Panc1 (cell line): ENCODE results near the gene DCTD.

Experiments used
- POLR2AphosphoS5 ChIP-seq: IDR thresholded peaks from 2 replicates; pipeline ENCODE4 v1.6.1; 2012; ENCODE audit warnings: mild to moderate bottlenecking, low read depth, low read length, moderate library complexity
- SIN3A ChIP-seq: IDR thresholded peaks from 2 replicates; pipeline ENCODE4 v1.6.1; 2012; ENCODE audit warnings: low read depth, mild to moderate bottlenecking, low read length, moderate library complexity, borderline replicate concordance; ENCODE audit not compliant: insufficient read depth
- TCF7L2 ChIP-seq: IDR thresholded peaks from 2 replicates; pipeline ENCODE4 v1.6.1; 2011; ENCODE audit warnings: mild to moderate bottlenecking, low read depth, low read length, inconsistent platforms
- TF ChIP-seq, protein P1 (sequence below): fragments of 450-650 bp; IDR thresholded peaks from 2 replicates; pipeline ENCODE4 v1.5.1; 2017; ENCODE audit warnings: mild to moderate bottlenecking
- TF ChIP-seq, protein P2 (sequence below), 2 experiments: IDR thresholded peaks; 2 replicates each; pipeline ENCODE4 v1.6.1; 2011 to 2012; ENCODE audit warnings: low read depth in 2 of 2, control low read depth in 1 of 2, low read length in 1 of 2, mild to moderate bottlenecking in 1 of 2, moderate library complexity in 1 of 2; ENCODE audit not compliant: insufficient read depth in 1 of 2

DNA sequence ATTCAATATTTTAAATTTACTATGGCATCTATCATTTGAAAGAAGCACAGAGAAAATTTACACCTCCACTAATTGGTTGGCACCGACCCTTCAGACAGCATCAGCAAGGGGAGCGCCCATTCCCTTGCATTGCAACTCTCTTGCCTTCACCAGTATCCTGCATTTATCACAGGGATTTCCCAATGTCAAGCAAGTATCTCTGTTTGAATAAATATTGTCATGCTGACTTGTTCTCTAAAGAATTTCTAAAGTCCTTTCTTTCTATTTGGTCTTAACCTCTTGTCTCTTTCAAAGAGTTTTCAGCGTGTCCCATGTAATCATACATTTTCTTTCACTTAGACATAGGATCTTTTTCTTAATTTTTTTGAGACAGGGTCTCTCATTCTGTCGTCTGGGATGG, 10.4 kb downstream of the DCTD start:
- TF ChIP-seq, protein P1, sequence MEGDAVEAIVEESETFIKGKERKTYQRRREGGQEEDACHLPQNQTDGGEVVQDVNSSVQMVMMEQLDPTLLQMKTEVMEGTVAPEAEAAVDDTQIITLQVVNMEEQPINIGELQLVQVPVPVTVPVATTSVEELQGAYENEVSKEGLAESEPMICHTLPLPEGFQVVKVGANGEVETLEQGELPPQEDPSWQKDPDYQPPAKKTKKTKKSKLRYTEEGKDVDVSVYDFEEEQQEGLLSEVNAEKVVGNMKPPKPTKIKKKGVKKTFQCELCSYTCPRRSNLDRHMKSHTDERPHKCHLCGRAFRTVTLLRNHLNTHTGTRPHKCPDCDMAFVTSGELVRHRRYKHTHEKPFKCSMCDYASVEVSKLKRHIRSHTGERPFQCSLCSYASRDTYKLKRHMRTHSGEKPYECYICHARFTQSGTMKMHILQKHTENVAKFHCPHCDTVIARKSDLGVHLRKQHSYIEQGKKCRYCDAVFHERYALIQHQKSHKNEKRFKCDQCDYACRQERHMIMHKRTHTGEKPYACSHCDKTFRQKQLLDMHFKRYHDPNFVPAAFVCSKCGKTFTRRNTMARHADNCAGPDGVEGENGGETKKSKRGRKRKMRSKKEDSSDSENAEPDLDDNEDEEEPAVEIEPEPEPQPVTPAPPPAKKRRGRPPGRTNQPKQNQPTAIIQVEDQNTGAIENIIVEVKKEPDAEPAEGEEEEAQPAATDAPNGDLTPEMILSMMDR: no peak
- no peak for TF ChIP-seq POLR2AphosphoS5
- TF ChIP-seq SIN3A: no peak
- TF ChIP-seq, protein P2, sequence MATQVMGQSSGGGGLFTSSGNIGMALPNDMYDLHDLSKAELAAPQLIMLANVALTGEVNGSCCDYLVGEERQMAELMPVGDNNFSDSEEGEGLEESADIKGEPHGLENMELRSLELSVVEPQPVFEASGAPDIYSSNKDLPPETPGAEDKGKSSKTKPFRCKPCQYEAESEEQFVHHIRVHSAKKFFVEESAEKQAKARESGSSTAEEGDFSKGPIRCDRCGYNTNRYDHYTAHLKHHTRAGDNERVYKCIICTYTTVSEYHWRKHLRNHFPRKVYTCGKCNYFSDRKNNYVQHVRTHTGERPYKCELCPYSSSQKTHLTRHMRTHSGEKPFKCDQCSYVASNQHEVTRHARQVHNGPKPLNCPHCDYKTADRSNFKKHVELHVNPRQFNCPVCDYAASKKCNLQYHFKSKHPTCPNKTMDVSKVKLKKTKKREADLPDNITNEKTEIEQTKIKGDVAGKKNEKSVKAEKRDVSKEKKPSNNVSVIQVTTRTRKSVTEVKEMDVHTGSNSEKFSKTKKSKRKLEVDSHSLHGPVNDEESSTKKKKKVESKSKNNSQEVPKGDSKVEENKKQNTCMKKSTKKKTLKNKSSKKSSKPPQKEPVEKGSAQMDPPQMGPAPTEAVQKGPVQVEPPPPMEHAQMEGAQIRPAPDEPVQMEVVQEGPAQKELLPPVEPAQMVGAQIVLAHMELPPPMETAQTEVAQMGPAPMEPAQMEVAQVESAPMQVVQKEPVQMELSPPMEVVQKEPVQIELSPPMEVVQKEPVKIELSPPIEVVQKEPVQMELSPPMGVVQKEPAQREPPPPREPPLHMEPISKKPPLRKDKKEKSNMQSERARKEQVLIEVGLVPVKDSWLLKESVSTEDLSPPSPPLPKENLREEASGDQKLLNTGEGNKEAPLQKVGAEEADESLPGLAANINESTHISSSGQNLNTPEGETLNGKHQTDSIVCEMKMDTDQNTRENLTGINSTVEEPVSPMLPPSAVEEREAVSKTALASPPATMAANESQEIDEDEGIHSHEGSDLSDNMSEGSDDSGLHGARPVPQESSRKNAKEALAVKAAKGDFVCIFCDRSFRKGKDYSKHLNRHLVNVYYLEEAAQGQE (IDR thresholded peaks at IDR 0.05; ENCODE audit: insufficient read depth in 1 of 2, low read depth in 2 of 2, low read length in 1 of 2): no peak
- no peak for TF ChIP-seq TCF7L2
